NCI-H146 treated with DMSO at 0.1 percent for 48 hours (cell line): ENCODE measurements around the gene CPTP.
"Not testable (repeated sequence)": the region's sequence is repeated elsewhere in the genome, so short reads cannot be mapped to it uniquely, and the experiment has no call there.

Experiments used
- DNase-seq: peaks from one replicate; lab custom pipeline; 2025; ENCODE audit not compliant: unreplicated experiment; lab: John Stamatoyannopoulos, UW

CPTP gene

DNA sequence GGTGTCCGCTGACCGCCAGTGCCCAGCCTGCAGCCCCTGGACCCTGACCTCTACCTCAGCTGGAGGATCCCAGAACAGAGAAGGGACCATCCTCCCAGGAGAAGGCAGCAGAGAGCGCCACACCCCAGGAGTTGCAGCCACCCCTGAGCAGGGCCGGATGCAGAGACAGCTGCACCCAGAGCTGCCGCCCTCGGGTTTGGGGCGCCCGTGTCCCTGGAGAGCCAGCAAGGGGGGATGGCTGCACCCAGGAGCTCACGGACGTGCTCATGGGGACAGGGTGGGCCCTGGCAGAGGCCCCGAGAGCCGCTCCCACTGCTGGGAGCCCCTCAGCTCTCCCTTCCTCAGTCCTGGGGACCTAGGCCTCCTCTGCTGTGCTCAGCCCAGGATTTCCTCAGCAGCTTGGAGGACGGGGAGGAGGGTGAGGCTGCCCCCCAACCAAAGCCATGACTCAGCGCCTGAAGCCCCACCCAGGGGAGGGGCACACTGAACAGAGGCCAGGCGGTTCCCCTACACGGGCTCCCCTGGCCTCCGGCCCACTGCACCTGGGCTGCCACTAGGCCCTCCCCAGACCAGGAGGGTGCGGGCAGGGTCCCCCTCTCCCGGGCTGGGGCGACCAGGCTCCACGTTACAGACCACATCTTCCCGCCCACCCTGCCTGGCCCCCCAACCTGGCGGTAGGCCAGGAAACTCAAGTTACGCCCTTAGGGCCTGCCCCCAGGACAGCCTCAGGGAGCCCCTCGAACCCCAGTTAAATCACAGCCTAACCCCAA is 19.1 kb upstream of the CPTP start:
- no peak for DNase-seq

- DNase-seq: no peak
Measured at GRCh38 chr1:1306070-1306660, 18.4 kb upstream of the CPTP start.

- no peak for DNase-seq
Measured at GRCh38 chr1:1306661-1307260, 17.8 kb upstream of the CPTP start.

DNA sequence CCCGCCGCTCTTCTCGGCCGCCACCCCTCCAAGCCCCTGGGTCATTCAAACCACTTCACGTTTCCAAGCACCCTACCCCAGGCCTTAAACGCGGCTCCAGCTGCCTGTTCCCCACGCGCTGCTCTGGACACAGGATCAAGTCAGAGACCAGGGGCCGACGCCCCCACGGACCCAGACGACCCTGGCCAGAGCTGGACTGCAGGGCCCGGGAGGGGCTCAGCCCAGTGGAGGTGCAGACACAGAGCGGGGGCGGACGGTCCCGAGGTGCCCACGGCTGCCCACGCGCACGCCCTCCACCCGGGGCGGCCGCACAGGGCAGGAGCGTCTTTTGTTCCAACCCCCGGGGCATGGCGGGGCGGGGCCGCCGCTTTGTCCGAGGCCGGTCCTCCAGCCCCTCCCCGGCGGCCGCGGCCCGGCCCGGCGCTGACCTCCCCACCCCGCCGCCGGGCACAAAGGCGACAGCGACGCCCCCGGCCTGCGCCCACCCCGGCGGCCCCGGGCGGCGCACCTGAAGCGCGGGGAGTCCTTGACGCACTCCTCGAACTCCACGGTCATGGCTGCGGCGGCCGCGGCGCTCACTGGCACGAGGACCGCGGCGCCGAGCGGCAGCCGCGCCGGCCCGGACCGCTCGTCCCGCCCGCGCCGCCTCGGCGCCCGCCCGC is 17.2 kb upstream of the CPTP start:
- no peak for DNase-seq

DNA sequence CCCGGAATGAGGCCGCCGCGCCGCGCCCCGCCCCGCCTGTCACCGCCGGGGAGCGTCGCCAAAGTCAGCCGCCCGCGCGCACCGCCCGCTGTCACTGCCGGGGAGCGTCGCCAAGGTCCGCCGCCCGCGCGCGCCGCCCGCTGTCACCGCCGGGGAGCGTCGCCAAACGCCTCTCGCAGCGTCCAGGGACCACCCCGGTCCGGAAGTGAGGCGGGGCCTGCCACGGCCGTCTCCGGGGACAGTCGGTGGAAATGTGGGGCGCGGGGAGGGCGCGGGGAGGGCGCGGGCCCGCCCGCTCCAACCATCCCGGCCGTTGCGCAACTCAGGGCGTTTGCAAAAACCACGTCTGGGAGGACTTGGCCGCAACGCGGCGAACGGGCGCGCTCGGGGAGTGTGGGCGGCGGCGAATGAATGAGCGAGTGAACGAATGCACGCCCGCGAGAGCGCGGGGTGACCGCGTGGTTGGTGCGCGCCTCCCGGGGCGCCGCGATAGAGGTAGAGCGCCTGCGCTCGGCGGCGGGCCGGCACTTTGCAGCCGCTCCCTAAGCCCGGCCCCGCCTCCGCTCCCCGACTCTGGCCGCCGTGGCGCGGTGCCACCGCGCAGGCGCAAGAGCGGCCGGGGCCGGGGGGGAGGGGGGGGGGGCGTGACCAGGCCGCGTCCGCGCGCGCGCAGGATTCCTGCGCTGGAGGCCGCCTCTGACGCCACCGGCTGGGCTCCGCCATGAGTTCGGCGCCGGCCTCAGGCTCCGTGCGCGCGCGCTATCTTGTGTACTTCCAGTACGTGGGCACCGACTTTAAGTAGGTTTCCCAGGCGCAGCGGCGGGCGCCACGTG is 16.5 kb upstream of the CPTP start, which contains the start of the genes ACAP3 and PUSL1:
Gene ACAP3 (minus strand): TSS at position 8 of the 833 bp plus-strand sequence. CDS start 115 bp downstream, outside the sequence.
Gene PUSL1 (plus strand): TSS at position 675 of the 833 bp plus-strand sequence. CDS start 47 bp downstream, at position 722.
- DNase-seq: peak; percentile 65

- DNase-seq: no peak
Measured at GRCh38 chr1:1308756-1309250, 15.8 kb upstream of the CPTP start.

DNA sequence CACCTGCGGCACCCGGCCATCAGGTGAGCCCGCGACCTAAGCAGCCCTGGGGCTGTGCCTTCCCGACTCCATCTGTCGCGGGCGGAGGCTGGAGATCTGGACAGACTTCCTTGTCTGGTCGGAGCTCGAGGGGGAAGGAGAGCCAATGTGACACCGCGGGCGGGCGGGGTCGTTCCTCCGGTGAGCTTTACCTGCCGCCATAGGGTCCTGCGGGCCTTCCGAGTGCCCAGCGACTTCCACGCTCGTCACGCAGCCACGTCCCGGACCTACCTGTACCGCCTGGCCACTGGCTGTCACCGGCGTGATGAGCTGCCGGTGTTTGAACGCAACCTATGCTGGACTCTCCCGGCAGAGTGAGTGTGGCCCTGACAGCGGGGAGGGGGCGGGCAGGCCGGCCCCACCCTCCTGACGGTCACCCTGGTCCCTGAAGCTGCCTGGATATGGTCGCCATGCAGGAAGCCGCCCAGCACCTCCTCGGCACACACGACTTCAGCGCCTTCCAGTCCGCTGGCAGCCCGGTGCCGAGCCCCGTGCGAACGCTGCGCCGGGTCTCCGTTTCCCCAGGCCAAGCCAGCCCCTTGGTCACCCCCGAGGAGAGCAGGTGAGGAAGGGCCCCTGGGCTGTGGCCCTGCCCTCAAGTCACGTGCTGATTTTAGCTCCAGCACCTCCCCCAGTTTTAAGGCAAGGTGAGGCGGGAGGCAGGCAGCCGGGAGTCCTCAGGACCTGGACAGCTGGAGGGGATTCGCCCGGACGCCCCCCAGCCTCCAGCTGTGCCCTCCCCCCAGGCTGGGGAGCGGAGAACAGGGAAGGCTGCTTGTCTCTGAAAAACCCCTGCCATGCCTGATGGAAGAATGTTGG is 15.1 kb upstream of the CPTP start:
- no peak for DNase-seq

GRCh38 chr1:1310109-1310385 is 14.6 kb upstream of the CPTP start:
- DNase-seq: no peak

- no peak for DNase-seq
Measured at GRCh38 chr1:1310476-1311053, 14.0 kb upstream of the CPTP start.

DNA sequence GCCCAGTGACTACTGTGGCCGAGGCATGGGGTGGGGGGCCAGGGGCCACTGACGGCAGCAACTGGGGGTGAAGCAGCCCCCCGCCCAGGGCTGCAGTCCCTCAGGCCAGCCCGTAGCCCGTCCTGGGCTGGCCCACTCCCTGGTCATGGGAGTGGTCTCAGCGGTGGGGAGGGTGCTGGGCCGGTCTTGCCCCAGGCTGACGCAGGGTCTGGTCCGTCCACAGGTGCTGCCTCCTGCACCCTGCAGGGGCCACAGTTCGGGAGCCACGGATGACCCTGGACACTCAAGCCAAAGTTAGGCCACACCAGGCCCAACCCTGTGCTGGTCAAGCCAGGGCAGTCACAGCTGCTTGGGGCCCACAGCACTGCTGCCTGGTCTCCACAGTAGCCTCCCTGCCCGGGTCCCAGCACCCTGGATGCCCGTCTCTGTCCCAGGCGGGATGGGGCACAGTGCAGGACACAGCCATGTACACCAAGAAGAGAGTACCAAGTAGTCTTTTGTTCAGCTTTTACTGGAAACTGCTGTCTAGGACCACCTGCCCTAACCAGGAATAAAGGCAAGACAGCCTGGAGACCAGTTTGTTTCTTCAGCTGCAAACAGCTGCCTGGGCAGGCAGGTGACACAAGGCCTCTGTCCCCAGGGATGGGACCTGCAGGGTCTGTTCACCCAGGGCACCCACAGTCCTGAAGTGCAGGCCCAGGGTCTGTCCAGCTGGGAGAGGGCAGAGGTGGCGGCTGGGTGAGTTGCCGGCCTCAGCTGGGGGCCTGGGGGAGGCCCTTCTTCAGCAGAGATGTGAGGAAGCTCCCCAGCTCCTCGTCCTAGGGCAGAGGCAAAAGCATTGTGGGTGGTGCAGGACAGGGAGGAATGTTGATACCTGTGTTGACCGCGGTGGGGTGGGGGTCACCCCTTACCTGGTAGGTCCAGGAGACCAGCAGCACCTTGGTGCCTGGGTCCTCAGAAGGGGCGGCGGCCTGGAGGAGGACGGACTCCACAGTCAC is 13.2 kb upstream of the CPTP start:
- no peak for DNase-seq

DNA sequence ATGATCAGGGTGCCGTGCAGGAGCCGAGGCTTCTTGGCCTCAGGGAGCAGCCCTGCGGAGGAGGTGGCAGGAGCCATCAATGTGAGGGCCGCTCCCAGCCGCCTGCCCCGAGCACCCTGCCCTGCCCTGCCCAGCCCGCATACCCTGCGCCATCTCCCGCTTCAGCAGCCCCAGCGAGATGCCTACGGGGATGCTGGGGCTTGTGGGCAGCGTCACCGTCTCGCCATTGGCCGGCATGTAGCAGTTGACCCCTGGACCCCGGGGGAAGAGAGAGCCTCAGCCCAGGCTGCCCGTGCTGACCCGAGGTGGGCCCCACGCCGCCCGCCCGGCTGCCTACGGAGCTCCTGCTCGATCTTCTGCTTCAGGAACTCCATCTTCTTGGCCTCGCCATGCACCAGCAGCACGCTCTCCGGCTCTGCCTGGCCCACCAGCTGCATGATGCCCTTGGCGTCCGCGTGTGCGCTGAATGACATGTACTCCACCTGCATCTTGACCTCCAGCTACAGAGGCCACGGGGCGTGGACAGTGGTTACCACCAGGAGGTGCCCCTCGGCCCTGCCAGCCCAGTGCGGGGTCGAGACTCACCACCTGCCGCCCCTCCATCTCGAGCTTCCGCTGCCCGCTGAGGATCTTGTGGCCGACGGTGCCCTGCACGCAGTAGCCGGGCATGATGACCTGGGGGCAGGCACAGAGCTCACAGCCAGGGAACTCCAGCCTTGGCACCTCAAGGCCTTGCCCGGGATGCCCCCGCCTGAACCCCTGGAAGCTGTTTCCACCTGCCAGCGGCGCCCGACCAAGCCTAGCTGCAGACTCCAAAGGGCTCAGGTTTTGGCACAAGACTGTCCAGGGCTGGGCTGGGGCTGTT is 11.9 kb upstream of the CPTP start:
- DNase-seq: no peak

GRCh38 chr1:1313500-1314236 is 10.9 kb upstream of the CPTP start:
- DNase-seq: no peak

GRCh38 chr1:1314237-1314586 is 10.4 kb upstream of the CPTP start:
- DNase-seq: no peak

DNA sequence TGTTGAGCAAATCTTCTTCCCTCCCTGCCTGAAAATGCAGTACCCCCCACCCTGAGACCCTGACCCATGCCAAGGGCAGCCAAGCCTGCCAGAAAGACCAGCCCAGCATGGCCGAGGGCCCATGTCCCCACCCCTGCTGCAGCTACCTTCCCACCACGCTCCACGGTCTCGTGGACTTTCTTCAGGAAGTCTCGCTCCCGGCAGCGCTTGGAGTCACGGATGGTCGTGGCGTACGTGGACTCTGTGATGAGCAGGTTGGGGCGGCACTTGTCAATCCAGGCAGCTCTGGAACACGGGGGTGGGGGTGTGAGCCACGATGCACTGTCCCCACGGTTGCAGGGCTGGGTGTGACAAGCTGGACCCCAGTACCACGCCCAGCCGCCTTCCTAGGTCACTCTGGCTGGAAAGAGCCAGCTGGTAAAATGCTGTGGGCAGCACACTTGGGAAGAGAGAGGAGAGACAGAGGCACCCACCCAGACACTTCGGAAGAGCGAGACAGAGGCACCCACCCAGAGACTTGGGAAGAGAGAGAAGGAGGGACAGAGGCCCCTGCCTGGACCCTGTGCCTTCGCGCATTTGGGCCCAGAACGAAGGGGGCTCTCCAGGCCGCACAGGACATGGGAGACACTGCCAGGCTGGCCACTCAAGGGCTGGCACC is 9.8 kb upstream of the CPTP start:
- no peak for DNase-seq

DNA sequence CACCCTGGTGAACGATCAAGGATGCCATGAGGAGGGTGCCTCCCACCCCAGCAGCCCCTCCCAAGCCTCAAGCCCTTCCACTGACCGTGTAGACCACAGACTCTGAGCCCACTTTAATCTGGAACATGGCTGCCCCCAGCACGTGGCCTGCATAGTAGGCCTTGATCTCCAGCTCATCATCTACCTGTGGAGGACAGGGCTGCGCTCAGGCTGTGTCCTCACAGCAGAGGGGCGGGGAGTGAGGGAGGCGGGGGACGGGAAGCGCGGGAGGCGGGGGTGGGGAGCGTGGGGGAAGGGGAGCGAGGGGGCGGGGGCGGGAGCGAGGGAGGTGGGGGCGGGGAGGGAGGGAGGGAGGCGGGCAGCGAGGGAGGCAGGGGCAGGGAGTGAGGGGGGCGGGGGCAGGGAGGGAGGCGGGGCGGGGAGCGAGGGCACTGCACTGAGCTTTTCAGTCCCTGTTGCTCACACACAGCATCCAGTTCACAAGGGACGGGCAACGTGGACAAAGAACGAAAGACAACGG is 9.1 kb upstream of the CPTP start:
- no peak for DNase-seq

- DNase-seq: not testable (repeated sequence)
Measured at GRCh38 chr1:1316199-1316598, 8.4 kb upstream of the CPTP start.
